Measurements from ENCODE around the gene FHDC1.

DNA sequence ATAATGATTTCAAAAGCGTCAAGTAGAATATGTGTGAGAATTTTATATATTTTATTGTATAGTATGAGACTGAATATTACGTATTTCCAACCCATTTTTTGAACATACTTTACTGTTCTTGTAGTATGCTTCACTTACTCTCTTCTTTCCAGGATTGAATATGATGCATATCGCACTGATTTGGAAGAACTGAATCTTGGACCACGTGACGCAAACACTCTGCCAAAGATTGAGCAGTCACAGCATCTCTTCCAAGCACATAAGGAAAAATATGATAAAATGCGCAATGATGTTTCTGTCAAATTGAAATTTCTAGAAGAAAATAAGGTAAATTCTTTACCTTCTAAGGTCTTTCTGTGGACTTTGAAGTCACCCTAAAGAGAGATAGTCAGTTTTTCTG lies 48.1 kb upstream of the FHDC1 start:
- TF ChIP-seq, protein P1, sequence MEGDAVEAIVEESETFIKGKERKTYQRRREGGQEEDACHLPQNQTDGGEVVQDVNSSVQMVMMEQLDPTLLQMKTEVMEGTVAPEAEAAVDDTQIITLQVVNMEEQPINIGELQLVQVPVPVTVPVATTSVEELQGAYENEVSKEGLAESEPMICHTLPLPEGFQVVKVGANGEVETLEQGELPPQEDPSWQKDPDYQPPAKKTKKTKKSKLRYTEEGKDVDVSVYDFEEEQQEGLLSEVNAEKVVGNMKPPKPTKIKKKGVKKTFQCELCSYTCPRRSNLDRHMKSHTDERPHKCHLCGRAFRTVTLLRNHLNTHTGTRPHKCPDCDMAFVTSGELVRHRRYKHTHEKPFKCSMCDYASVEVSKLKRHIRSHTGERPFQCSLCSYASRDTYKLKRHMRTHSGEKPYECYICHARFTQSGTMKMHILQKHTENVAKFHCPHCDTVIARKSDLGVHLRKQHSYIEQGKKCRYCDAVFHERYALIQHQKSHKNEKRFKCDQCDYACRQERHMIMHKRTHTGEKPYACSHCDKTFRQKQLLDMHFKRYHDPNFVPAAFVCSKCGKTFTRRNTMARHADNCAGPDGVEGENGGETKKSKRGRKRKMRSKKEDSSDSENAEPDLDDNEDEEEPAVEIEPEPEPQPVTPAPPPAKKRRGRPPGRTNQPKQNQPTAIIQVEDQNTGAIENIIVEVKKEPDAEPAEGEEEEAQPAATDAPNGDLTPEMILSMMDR (IDR thresholded peaks at IDR 0.05): no peak
- no peak for TF ChIP-seq POLR2A (IDR thresholded peaks at IDR 0.05)

All from body of pancreas (tissue), 4 donors.